Measurements from ENCODE around the gene TMEM147. TPM values are rescaled to one million over a fixed set of nuclear protein-coding genes. Genes with fewer than 3 reads are reported as not detected.

The TMEM147 gene
- total RNA-seq, 4 donors from 2014 or later: 47.3 to 109 (median 91.6) TPM

GRCh38 chr19:35552534-35553384 lies 7.3 kb downstream of the TMEM147 start:
- no peak for DNase-seq (ENCODE audit: extremely low spot score)
- Histone ChIP-seq H3K27me3 (peaks cover 0 to 20% (median 4%) of the 10 kb centered on the region in 4 donors), H3K27ac (replicated peaks in 1 of 4) (no peak overlapping the region), H3K4me1 (peaks cover 0 to 10% (median 4%) of the 10 kb centered on the region in 4 donors), H3K36me3 (peaks cover 0 to 19% (median 6%) of the 10 kb centered on the region in 4 donors), H3K4me3 (no peak overlapping the region), H3K9me3 (no peaks in the 10 kb centered on the region)
- intact Hi-C loops (cut with DNase I): no loop called here
- 80% methylated on average over 12 of the region's 13 CpGs for WGBS
- no peak for TF ChIP-seq POLR2A (IDR thresholded peaks at IDR 0.05; ENCODE audit: low read depth)
- TF ChIP-seq POLR2AphosphoS5 (IDR thresholded peaks at IDR 0.05): no peak
- no peak for TF ChIP-seq EP300 (IDR thresholded peaks at IDR 0.05)
- no peak for TF ChIP-seq CTCF (IDR thresholded peaks at IDR 0.05)

- no peak for DNase-seq (ENCODE audit: extremely low spot score)
- 74% methylated on average over 14 of the region's 14 CpGs for WGBS
- intact Hi-C loops (cut with DNase I): no loop called here
- no peak for TF ChIP-seq POLR2A (IDR thresholded peaks at IDR 0.05; ENCODE audit: low read depth)
- TF ChIP-seq POLR2AphosphoS5 (IDR thresholded peaks at IDR 0.05): no peak
- TF ChIP-seq CTCF (IDR thresholded peaks at IDR 0.05): no peak
- no peak for TF ChIP-seq EP300 (IDR thresholded peaks at IDR 0.05)
- H3K9me3 ChIP-seq: no peaks in the 10 kb centered on the region
- peaks cover 7 to 17% (median 12%) of the 10 kb centered on the region in 4 donors for H3K4me1 ChIP-seq
- H3K36me3 ChIP-seq: peaks cover 0 to 17% (median 0%) of the 10 kb centered on the region in 4 donors
- H3K4me3 ChIP-seq: no peak overlapping the region
- no peak overlapping the region for H3K27ac ChIP-seq (replicated peaks in 1 of 4)
- peaks cover 4 to 27% (median 10%) of the 10 kb centered on the region in 4 donors for H3K27me3 ChIP-seq
These were observed 8.1 kb downstream of the TMEM147 start for GRCh38 chr19:35553385-35554000.

GRCh38 chr19:35554076-35554475 lies 8.7 kb downstream of the TMEM147 start:
- no peak for TF ChIP-seq POLR2A (IDR thresholded peaks at IDR 0.05; ENCODE audit: low read depth)
- TF ChIP-seq EP300 (IDR thresholded peaks at IDR 0.05): no peak
- no peak for TF ChIP-seq CTCF (IDR thresholded peaks at IDR 0.05)
- TF ChIP-seq POLR2AphosphoS5 (IDR thresholded peaks at IDR 0.05): no peak
- 69% methylated on average over 5 of the region's 5 CpGs for WGBS
- intact Hi-C loops (cut with DNase I): no loop called here

GRCh38 chr19:35555301-35556005 lies 10.0 kb downstream of the TMEM147 start:
- H3K27ac ChIP-seq (replicated peaks in 1 of 4): no peak overlapping the region
- intact Hi-C loops (cut with DNase I): no loop called here
- H3K9me3 ChIP-seq: no peaks in the 10 kb centered on the region
- no peak overlapping the region for H3K4me3 ChIP-seq
- 53% methylated on average over 13 of the region's 30 CpGs for WGBS
- H3K27me3 ChIP-seq: peaks cover 4 to 47% (median 18%) of the 10 kb centered on the region in 4 donors
- TF ChIP-seq CTCF (IDR thresholded peaks at IDR 0.05) (no peak), POLR2AphosphoS5 (IDR thresholded peaks at IDR 0.05) (no peak), EP300 (IDR thresholded peaks at IDR 0.05) (no peak), POLR2A (IDR thresholded peaks at IDR 0.05; ENCODE audit: low read depth) (no peak)
- H3K4me1 ChIP-seq: peaks cover 7 to 15% (median 15%) of the 10 kb centered on the region in 4 donors
- no peak for DNase-seq (ENCODE audit: extremely low spot score)
- H3K36me3 ChIP-seq: peaks cover 0 to 7% (median 0%) of the 10 kb centered on the region in 4 donors

More at GRCh38 chr19:35554076-35554475, 8.7 kb downstream of the TMEM147 start:
- Histone ChIP-seq H3K27me3 (peaks cover 4 to 33% (median 16%) of the 10 kb centered on the region in 4 donors), H3K9me3 (no peaks in the 10 kb centered on the region), H3K36me3 (peaks cover 0 to 13% (median 0%) of the 10 kb centered on the region in 4 donors), H3K27ac (replicated peaks in 1 of 4) (no peak overlapping the region), H3K4me3 (no peak overlapping the region), H3K4me1 (peaks cover 7 to 16% (median 15%) of the 10 kb centered on the region in 4 donors)
- no peak for DNase-seq (ENCODE audit: extremely low spot score)
